ENCODE results near the gene LOC101059915.
"Not testable (repeated sequence)": the region's sequence is repeated elsewhere in the genome, so short reads cannot be mapped to it uniquely, and the experiment has no call there.

LOC101059915 gene

GRCh38 chrX:71719195-71719594, 51.8 kb downstream of the LOC101059915 start:
- not testable (repeated sequence) for ATAC-seq (replicated peaks); DNase-seq; H3K36me3 Mint-ChIP-seq; H3K4me1 Mint-ChIP-seq; H3K4me3 Mint-ChIP-seq; H3K9me3 Mint-ChIP-seq; H3K27ac Mint-ChIP-seq; H3K27me3 Mint-ChIP-seq

GRCh38 chrX:71720289-71720886, 53.0 kb downstream of the LOC101059915 start:
- H3K4me1 Mint-ChIP-seq: not testable (repeated sequence)

More at GRCh38 chrX:71720289-71720886, 53.0 kb downstream of the LOC101059915 start:
- ATAC-seq (replicated peaks); H3K9me3 Mint-ChIP-seq; H3K4me3 Mint-ChIP-seq; DNase-seq; H3K27me3 Mint-ChIP-seq; H3K36me3 Mint-ChIP-seq; H3K27ac Mint-ChIP-seq: not testable (repeated sequence)

Data from stimulated activated naive B cell treated with anti-CD40 and anti-IgM and Interleukin-4, amounts not matched to agents 10 μg/mL and 1 μg/mL and 100 μg/mL, for 72 hours (primary cell).